Posterior vena cava (tissue), 2 donors: Measurements from ENCODE around the gene ABCC9. TPM values are rescaled to one million over a fixed set of nuclear protein-coding genes. Genes with fewer than 3 reads are reported as not detected.

Experiments
- DNase-seq: peaks from one replicate; pipeline ENCODE4 v3.0.0-alpha.2; 2020; ENCODE audit warnings: low spot score
- intact Hi-C, 2 donors: fragments of 100-400 bp; cut with DNase I; formaldehyde crosslinking; loops; one replicate each; pipeline versions ENCODE4 v1.14.1 to v1.14.2; 2022 to 2023
- long read RNA-seq, 2 donors: library from polyadenylated mRNA; unstranded; transcript quantifications; one replicate each; pipeline ENCODE4 v2.0.0, GENCODE V29; 2020 to 2021
- total RNA-seq, 2 donors: library from RNA; stranded (reverse); fragmentation: NEBNext Ultra II Directional; extraction: Animal tissue kit (Norgen Biotek cat#: 25700); gene quantifications; one replicate each; pipeline ENCODE4 v1.2.1, GENCODE V29; 2021
- donor health status: DM: yes; HTN: yes; CAD: no.
- donor health status: DM: yes; HTN: yes; CAD: no.

ABCC9 gene
- total RNA-seq = 10 to 100 TPM; 75.4 to 90.4 TPM
- long read RNA-seq, donor 1, partial matches to known transcripts = 6 of 15 reads
- long read RNA-seq, donor 1, other reads (novel, unspliced or antisense) = 9 of 15 reads
- long read RNA-seq, donor 2, partial matches to known transcripts = 4 of 14 reads
- long read RNA-seq, donor 2, other reads (novel, unspliced or antisense) = 10 of 14 reads

DNA sequence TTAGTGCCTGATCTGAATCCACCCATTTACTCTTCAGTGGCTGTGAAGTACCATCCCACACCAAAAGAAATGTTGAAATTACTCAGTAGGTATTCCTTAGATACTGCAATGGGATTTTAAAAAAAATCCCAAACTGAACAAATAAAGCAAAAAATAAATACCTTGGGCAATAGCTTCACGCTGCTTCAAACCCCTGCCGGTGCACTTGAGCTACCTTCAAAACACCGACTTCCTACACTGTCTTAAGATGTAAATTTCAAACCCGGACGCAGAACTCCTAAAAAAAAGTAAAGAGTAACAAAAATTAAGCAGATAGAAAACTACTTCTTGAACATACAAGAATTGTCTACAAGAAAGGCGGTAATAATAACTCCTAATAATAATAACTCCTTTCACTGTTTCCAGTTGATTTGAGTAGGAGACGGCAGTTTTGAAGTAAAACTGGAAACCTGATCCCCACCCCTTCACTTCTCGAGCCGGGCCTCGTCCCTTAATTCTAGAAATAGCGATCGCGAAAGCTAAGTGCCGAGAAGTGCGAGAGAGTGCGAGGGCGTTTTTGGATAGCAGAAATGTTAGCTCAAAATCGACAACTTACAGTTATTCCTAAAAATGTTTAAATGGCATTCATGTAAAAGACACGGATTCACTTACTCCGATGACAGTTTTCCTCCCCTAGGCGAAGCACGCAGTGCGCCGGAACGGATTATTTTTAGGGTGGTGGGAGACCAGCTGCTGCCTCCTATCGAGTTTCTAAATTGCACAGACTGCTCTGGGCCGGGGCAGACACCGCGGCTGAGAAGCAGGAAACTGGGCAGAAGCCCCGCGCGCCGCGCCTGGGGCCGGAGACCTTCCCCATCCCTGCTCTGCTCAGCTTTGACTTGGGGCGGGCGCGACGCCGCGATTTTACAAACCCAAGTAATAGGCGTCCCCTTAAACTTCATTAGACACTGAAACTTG, at the start of gene ABCC9:
ABCC9 (minus strand) TSS at position 878 of the 957 bp plus-strand sequence. CDS start 4,752 bp downstream, outside the sequence.
- DNase-seq = peak; percentile 84
- intact Hi-C loops = no loop called here

DNA sequence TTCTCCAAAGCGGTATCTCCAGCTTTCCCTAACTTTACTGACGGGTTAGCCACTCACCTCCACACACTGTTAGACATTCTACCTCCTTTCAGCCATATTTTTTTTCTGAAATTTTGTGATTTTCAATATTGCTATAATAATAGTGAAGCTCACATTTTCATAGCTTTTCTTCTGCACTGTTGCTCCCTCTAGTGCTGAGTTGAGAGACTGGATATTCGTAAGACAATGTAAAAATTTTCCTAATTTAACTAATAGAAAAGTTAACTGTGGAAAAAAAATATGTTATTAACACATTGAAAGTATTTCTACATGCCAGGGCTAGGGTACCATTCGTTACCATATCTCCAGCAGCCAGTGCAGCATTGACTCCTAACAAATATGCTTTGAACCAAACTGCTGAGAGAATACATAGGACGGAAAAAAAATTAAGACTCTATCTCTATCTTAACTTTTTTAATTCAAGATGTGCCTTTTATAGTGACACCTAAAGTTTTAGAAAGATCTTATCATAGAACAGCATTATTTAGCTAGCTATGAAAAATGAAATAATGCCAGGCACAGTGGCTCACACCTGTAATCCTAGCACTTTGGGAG, 48.7 kb upstream of the ABCC9 start:
- no peak for DNase-seq
- intact Hi-C loops = loop anchor here in 1 of 2 donors (5.0 to 10.0 kb wide), 2 partner anchors 225 to 293 kb away; no protein-coding TSS in a partner anchor

DNA sequence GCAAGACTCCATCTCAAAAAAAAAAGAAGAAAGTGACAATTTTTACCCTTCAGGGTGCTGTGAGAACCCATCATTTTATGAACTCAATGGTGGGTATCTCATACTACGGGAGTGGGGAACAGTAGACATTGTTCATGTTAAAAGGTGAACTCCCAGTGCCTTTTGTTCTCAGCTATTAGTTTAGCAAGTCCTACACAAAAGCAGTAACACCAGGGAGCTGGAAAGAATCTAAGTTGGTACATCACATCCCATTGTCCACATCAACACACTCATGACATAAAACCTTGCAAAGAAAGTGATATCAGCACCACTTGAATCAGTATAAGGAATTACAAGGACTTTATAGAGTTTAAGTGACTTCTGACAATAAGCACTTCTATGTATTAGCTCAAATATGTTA, 47.4 kb upstream of the ABCC9 start:
- DNase-seq = no peak
- intact Hi-C loops = loop anchor here in 1 of 2 donors (5.0 to 10.0 kb wide), 2 partner anchors 224 to 291 kb away; no protein-coding TSS in a partner anchor

DNA sequence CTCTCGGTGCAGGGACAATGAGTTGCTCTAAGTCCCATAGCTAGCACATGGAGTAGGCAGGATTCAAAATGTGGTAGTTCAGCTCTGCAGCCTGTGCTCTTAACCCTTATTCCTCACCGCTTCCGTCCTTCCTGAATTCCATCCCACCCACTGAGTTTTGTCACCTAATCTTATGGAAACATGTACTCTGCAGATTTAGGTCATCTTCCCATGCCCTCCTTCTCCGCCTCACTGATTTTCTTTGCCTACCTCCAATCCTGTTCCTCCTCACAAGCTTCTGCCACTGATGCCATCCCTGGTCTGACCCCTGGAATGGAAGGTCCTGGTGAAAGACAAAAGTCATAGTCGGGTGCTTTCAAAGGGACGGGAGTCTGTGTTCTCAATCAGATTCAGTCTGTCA, 46.5 kb upstream of the ABCC9 start:
- intact Hi-C loops = loop anchor here in 1 of 2 donors (5.0 to 10.0 kb wide), 2 partner anchors 223 to 290 kb away; no protein-coding TSS in a partner anchor
- no peak for DNase-seq

DNA sequence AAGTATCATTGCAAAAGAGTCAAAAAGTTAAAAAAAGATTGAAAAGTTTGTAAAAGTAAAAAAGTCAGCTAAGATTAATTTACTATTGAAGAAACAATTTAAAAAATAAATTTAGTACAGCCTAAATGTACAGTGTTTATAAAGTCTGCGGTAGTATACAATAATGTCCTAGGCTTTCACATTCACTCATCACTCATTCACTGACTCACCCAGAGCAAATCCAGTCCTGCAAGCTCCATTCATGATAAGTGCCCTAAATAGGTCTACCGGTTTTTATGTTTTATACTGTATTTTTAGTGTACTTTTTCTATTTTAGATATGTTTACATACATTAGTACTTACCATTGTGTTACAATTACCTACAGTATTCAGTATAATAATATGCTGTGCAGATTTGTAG, 43.9 kb upstream of the ABCC9 start:
- intact Hi-C loops = loop anchor here in 1 of 2 donors (5.0 to 10.0 kb wide), 2 partner anchors 220 to 288 kb away; no protein-coding TSS in a partner anchor
- DNase-seq = no peak

DNA sequence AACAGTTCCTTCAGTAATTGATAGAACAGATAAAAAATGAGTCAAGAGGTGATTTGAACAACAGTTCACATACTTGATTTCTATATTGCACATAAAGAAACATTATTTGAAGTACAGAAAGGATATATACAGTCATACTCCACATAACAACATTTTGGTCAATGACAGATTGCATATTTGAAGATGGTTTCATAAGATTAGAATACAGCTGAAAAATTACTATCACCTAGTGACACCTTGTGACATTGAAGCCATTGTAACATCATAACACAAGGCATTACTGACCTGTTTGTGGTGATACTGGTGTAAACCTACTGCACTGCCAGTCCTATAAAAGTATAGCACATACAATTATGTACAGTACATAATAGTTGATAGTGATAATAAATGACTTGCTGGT, 43.1 kb upstream of the ABCC9 start:
- intact Hi-C loops = loop anchor here in 1 of 2 donors (10.0 kb wide), 1 partner anchor 220 kb away; no protein-coding TSS in a partner anchor
- DNase-seq = no peak

DNA sequence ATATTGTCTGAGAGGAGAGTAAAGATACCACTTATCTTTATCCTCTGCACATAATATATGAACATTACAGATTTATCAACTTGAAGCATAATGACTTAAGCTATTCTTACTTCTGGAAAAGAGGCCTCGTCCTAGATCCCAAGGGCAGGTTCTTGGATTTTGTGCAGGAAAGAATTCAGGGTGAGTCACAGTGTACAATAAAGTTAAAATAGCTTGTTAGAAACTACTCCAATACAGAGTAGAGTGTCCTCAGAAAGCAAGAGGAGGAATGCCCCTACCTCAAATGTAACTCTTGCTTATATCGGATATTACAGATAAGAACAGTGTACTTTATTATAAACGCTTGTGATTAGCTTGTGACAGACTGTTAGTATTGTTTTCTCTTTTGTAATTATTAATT, 41.9 kb upstream of the ABCC9 start:
- no peak for DNase-seq
- intact Hi-C loops = loop anchor here in 1 of 2 donors (10.0 kb wide), 1 partner anchor 218 kb away; no protein-coding TSS in a partner anchor

DNA sequence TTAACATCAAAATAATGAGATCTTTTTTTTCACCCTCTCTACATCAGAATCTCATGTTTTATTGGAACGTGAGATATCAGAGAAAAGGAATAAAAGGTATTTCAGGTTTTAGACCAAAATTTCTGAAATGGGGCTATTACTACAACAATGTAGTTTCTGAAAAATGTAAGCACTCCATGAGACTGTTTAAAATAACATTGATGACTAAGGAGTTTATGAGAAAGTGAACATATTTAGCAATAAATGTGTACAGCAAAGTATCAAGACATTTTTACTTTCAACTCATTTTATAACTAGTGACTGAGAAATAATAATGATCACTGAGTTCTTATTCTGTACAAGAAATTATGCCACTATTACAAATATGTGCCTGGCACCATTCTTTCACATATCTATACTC, 39.3 kb upstream of the ABCC9 start:
- intact Hi-C loops = loop anchor here in 1 of 2 donors (10.0 kb wide), 1 partner anchor 216 kb away; no protein-coding TSS in a partner anchor
- no peak for DNase-seq

DNA sequence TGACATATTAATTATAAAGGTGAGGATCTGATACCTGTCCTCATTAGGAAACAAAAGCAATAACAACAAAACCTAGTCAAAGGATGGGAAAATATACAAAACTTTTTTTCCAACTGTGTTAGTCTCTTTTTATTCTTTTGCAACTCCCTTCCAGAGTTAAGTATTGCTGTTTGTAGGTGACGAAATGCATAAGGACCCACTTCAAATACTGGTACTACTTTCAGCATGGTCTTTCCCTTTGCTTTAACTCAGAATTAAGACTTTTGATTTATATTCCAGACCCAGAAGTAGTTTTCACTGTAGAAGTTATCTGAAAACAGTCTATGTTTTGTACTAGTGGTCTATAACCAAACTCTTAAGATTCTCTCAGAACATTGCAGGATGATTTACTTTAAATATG, 34.1 kb upstream of the ABCC9 start:
- intact Hi-C loops = no loop called here
- DNase-seq = no peak

DNA sequence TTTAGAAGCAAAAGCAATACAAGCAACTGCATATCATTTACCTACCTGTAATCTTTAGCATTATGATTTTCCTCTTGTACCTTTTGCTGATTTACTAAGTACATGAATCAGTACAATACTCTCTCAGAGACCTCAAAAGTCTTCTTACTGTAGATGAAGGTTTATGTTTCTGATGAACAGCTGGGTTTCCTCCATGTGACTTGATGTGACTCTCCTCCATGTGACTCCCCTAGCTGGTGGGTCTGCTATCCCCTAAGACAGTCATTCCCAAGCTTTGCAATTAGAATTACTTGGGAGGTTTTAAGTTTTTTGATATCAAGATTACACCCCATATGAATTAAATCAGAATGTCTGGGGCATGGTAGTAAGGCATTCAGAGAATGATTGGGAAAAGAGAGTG, 32.0 kb upstream of the ABCC9 start:
- intact Hi-C loops = no loop called here
- no peak for DNase-seq

DNA sequence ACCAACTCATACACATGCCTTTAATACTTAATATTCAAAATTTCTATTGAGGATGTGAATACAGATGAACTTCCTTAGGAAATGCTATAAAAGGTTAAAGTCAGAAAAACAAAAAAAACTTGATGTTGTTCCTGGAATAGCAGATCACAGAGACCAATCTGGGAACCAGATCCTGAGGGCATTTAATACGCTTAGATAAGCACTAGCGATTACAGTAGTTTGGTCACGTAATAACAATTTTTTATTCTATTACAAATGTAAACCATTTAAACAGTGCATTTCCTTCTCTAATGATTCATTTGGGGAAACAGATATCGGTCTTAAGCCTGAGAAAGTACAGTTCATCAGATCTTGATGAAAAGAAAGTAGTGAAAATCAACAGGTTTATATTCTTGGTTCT, 30.8 kb upstream of the ABCC9 start:
- intact Hi-C loops = no loop called here
- DNase-seq = no peak

DNA sequence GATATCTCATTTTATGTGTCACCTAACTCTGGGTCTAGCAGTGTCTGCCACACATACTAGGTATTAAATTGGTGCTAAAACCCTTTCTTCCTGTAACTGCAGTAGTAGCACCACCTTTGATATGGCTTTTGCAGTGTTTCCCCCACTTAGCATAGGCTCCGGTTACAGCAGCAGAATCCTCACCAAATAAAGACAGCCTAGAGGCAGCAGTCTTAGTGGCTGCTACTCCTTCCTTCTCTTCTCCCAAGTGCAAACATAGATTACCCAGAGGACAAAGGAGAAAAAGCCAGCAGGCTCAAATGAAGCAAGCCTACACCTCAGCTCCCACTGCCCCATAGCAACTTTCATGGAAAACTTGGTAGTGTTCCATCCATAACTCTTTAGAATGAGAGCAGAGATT, 30.1 kb upstream of the ABCC9 start:
- DNase-seq = no peak
- intact Hi-C loops = no loop called here

DNA sequence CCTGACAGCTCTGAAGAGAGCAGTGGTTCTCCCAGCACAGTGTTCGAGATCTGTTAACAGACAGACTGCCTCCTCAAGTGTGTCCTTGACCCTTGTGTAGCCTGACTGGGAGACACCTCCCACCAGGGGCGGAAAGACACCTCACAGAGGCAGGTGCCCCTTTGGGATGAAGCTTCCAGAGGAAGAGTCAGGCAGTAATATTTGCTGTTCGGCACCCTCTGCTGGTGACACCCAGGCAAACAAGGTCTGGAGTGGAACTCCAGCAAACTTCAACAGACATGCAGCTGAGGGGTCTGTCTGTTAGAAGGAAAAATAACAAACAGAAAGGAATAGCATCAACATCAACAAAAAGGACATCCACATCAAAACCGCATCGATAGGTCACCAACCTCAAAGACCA, 21.6 kb upstream of the ABCC9 start:
- DNase-seq = no peak
- intact Hi-C loops = no loop called here

DNA sequence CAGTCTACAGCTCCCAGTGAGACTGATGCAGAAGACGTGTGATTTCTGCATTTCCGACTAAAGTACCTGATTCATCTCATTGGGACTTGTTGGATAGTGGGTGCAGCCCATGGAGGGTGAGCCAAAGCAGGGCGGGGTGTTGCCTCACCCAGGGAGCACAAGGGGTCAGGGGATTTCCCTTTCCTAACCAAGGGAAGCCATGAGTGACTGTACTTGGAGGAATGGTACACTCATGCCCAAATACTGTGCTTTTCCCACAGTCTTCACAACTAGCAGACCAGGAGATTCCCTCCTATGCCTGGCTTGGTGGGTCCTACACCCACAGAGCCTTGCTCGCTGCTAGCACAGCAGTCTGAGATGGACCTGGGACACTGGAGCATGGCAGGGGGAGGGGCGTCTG, 21.0 kb upstream of the ABCC9 start:
- DNase-seq = no peak
- intact Hi-C loops = no loop called here

DNA sequence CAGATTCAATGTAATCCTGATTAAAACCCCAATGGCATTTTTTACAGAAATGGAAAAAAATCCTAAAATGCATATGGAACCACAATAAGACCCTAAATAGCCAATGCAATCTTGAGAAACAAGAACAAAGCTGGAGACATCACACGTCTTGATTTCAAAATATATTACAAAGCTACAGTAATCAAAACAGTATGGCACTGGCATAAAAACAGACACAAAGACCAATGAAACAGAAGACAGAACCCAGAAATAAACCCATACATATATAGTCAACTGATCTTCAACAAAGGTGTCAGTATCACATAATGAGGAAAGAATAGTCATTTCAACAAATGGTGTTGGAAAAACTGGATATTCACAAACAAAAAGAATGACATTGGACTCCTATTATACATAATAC, 9.4 kb upstream of the ABCC9 start:
- no peak for DNase-seq

DNA sequence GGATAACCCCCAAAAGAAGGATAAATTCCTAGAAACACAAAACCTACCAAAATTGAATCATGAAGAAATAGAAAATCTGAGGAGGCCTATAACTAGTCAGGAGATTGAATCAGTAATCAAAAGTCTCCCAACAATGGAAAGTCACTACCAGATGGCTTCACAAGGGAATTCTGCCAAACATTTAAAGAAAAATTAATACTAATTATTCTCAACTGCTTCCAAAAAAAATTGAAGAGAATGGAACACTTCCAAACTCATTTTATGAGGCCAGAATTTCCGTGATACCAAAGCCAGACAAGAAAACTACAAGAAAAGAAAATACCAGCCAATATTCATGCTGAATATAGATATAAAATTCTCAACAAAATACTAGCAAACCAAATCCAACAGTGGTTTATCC, 7.8 kb upstream of the ABCC9 start:
- DNase-seq = no peak
- intact Hi-C loops = no loop called here

More for the DNA sequence above, 9.4 kb upstream of the ABCC9 start:
- intact Hi-C loops = no loop called here

DNA sequence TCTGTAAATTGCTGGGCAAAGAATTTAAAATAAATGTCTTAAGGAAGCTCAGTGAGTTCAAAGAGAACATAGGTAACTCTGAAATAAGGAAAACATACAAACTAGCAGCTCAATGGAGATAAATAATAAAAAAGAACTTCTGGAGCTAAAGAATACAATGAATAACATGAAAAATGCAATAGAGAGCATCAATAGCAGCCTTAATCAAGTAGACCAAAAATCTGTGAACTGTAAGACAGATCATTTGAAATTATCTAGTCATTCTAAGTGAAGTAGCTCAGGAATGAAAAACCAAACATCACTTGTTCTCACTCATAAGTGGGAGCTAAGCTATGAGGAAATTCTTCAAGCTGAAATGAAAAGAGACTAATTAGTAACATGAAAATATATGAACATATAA, 5.8 kb upstream of the ABCC9 start:
- no peak for DNase-seq
- intact Hi-C loops = no loop called here

DNA sequence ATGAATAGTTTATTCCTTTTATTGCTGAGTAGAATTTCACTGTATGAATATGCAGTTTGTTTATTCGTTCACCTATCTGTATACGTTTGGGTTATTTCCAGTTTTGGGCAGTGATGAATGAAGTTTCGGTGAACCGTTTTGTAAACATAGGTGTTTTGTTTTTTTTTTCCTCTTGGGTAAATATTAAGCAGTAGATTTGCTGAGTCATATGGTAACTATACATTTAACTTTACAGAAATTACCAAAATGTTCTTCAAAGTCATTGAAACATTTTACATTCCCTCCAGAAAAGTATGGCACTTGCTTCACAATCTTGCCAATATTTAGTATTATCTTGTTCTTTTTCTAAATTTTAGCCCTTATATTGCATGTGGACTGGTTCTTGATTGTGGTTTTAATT, 3.8 kb upstream of the ABCC9 start:
- intact Hi-C loops = no loop called here
- no peak for DNase-seq

DNA sequence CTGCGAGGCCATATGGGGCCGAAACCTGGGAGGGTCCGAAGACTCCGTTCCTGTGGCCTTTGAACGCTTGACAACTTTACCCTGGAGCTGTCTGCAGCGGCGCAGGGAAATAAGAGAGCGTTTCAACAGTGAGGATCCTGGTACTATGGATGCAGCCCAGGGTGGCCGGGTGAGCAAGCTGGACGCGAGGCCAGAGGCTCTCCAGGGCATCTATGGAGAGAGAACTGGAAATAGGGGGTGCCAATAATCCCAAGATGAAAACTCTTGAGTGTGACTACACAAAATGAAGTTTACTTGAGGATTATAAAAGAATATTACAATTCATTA, 1.1 kb upstream of the ABCC9 start:
- intact Hi-C loops = no loop called here

More for the DNA sequence above, 1.1 kb upstream of the ABCC9 start:
- DNase-seq = no peak
